Smooth muscle cell (in vitro differentiated cells): ENCODE data around the gene MDM2. TPM values are rescaled to one million over a fixed set of nuclear protein-coding genes. Genes with fewer than 3 reads are reported as not detected.
"Not testable (repeated sequence)": the region's sequence is repeated elsewhere in the genome, so short reads cannot be mapped to it uniquely, and the experiment has no call there.

Experiments
- DNase-seq: peaks from one replicate; lab custom pipeline; 2025; ENCODE audit not compliant: unreplicated experiment; lab: John Stamatoyannopoulos, UW
- H2AFZ ChIP-seq: fragments of 200-600 bp; sonication (generic); 2 replicates; pipeline ENCODE4 v1.6.0; 2016; ENCODE audit warnings: antibody characterized with exemption, low read depth, mild to moderate bottlenecking
- H3F3A ChIP-seq: fragments of 200-600 bp; sonication (generic); 2 replicates; pipeline ENCODE4 v1.6.0; 2017; ENCODE audit warnings: antibody characterized with exemption, low read depth
- H3K27ac ChIP-seq: fragments of 200-600 bp; sonication (generic); 2 replicates; pipeline ENCODE4 v1.5.1; 2016; ENCODE audit warnings: low read depth, mild to moderate bottlenecking
- H3K27me3 ChIP-seq: fragments of 200-600 bp; sonication (generic); 2 replicates; pipeline ENCODE4 v1.6.1; 2016; ENCODE audit warnings: low read depth, mild to moderate bottlenecking
- H3K36me3 ChIP-seq: fragments of 200-600 bp; sonication (generic); 2 replicates; pipeline ENCODE4 v1.5.1; 2016; ENCODE audit warnings: low read depth
- H3K4me1 ChIP-seq: fragments of 200-600 bp; sonication (generic); 2 replicates; pipeline ENCODE4 v1.5.1; 2016; ENCODE audit warnings: low read depth
- H3K4me2 ChIP-seq: fragments of 200-600 bp; sonication (generic); 2 replicates; pipeline ENCODE4 v1.6.0; 2016; ENCODE audit warnings: mild to moderate bottlenecking
- H3K4me3 ChIP-seq: fragments of 200-600 bp; sonication (generic); 2 replicates; pipeline ENCODE4 v1.5.1; 2016; ENCODE audit warnings: mild to moderate bottlenecking
- H3K79me2 ChIP-seq: fragments of 200-600 bp; sonication (generic); 2 replicates; pipeline ENCODE4 v1.6.0; 2016; ENCODE audit warnings: low read depth, mild to moderate bottlenecking
- H3K9ac ChIP-seq: fragments of 200-600 bp; sonication (generic); 2 replicates; pipeline ENCODE4 v1.6.0; 2016; ENCODE audit warnings: low read depth
- H3K9me3 ChIP-seq: fragments of 200-600 bp; sonication (generic); replicated peaks from 2 replicates; pipeline ENCODE4 v1.5.1; 2016; ENCODE audit warnings: low read depth
- H4K20me1 ChIP-seq: fragments of 200-600 bp; sonication (generic); 2 replicates; pipeline ENCODE4 v1.6.0; 2016; ENCODE audit warnings: low read depth
- WGBS: methylation state at CpG from one replicate; pipeline ENCODE4 v1.1.7; 2016; ENCODE audit warnings: low lambda C conversion rate; 5-methylcytosine and 5-hydroxymethylcytosine counted together
- polyA plus RNA-seq: library from polyadenylated mRNA; unstranded; fragments of >200 nt; fragmentation: Nextera tagmentation; extraction: Ambion mirVana; gene quantifications from 2 replicates; pipeline ENCODE4 v1.2.1, GENCODE V29; 2016
- total RNA-seq: library from RNA; depleted of rRNA; stranded (reverse); fragments of >200 nt; gene quantifications from 2 replicates; pipeline ENCODE4 v1.2.3, GENCODE V29; 2014
- TF ChIP-seq, protein P1 (sequence below): fragments of 200-600 bp; sonication (generic); IDR thresholded peaks from 2 replicates; pipeline ENCODE4 v1.5.1; 2017; ENCODE audit warnings: borderline replicate concordance, mild to moderate bottlenecking, antibody characterized with exemption; ENCODE audit not compliant: insufficient read depth, poor library complexity, severe bottlenecking

MDM2 gene
- total and polyA plus RNA-seq, 2 experiments from 2014 or later, result 43.4 to 189 TPM

DNA sequence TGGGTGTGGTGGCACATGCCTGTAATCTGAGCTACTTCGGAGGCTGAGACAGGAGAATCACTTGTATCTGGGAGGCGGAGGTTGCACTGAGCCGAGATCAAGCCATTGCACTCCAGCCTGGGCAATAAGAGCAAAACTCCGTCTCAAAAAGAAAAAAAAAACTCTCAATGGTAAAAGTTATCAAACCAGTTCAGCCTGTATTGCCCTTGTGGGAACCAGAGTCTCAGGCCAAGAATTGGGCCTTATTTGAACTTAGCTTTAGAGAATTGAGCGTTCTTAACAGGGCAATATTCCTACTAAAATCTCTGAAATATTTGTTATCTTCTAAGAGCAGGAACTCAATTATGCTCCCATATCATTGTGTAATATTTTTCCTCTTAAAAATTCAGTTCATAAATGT is 7.7 kb upstream of the MDM2 start:
- Histone ChIP-seq H3K4me1 (no peaks in the 10 kb centered on the region), H3K27ac (no peak overlapping the region), H3K36me3 (no peaks in the 10 kb centered on the region), H3K27me3 (no peaks in the 10 kb centered on the region), H3F3A (no peaks in the 10 kb centered on the region), H2AFZ (no peak overlapping the region), H3K4me3 (no peak overlapping the region), H3K9me3 (no peaks in the 10 kb centered on the region), H3K79me2 (no peaks in the 10 kb centered on the region), H3K9ac (no peak overlapping the region), H3K4me2 (no peak overlapping the region), H4K20me1 (no peaks in the 10 kb centered on the region)
- DNase-seq, result no peak
- TF ChIP-seq, protein P1, sequence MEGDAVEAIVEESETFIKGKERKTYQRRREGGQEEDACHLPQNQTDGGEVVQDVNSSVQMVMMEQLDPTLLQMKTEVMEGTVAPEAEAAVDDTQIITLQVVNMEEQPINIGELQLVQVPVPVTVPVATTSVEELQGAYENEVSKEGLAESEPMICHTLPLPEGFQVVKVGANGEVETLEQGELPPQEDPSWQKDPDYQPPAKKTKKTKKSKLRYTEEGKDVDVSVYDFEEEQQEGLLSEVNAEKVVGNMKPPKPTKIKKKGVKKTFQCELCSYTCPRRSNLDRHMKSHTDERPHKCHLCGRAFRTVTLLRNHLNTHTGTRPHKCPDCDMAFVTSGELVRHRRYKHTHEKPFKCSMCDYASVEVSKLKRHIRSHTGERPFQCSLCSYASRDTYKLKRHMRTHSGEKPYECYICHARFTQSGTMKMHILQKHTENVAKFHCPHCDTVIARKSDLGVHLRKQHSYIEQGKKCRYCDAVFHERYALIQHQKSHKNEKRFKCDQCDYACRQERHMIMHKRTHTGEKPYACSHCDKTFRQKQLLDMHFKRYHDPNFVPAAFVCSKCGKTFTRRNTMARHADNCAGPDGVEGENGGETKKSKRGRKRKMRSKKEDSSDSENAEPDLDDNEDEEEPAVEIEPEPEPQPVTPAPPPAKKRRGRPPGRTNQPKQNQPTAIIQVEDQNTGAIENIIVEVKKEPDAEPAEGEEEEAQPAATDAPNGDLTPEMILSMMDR, result no peak
- 78% methylated on average over 5 of the region's 5 CpGs for WGBS

DNA sequence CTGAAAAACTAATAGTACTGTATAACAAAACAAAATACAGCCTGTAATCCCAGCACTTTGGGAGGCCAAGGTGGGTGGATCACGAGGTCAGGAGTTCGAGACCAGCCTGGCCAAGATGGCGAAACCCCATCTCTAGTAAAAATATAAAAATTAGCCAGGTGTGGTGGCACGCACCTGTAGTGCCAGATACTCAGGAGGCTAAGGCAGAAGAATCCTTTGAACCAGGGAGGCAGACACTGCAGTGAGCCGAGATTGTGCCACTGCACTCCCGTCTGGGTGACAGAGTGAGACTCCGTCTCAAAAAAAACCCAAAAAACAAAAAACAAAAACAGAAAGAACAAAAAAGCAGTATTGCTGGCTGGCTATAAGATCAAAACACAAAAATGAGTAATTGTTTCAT is 6.9 kb upstream of the MDM2 start:
- not testable (repeated sequence) for H3K9me3 ChIP-seq, H3K4me1 ChIP-seq, H2AFZ ChIP-seq, H4K20me1 ChIP-seq, H3K4me3 ChIP-seq, H3F3A ChIP-seq, H3K4me2 ChIP-seq, DNase-seq, H3K36me3 ChIP-seq, H3K79me2 ChIP-seq, H3K9ac ChIP-seq, H3K27ac ChIP-seq, H3K27me3 ChIP-seq
- 94% methylated on average over 7 of the region's 7 CpGs for WGBS

DNA sequence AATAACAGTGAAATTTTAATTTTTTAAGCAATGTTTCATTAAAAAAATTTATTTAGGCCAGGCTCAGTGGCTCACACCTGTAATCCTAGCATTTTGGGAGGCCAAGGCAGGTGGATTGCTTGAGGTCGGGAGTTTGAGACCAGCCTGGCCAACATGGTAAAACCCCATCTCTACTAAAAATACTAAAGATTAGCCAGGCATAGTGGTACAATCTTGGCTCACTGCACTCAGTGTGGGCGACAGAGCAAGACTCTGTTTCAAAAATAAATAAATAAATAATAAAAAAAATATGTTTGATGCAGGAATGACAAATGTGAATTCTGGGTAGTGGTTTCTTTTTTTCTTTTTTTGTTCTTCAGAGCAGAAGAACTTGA is 5.6 kb upstream of the MDM2 start:
- DNase-seq, H3K27ac ChIP-seq, H3K9ac ChIP-seq, H3K4me3 ChIP-seq, H3K27me3 ChIP-seq, H2AFZ ChIP-seq, H3K4me1 ChIP-seq, H3K79me2 ChIP-seq, H3K4me2 ChIP-seq, H4K20me1 ChIP-seq, H3K36me3 ChIP-seq, H3K9me3 ChIP-seq, H3F3A ChIP-seq: not testable (repeated sequence)
- 94% methylated on average over 2 of the region's 2 CpGs for WGBS

DNA sequence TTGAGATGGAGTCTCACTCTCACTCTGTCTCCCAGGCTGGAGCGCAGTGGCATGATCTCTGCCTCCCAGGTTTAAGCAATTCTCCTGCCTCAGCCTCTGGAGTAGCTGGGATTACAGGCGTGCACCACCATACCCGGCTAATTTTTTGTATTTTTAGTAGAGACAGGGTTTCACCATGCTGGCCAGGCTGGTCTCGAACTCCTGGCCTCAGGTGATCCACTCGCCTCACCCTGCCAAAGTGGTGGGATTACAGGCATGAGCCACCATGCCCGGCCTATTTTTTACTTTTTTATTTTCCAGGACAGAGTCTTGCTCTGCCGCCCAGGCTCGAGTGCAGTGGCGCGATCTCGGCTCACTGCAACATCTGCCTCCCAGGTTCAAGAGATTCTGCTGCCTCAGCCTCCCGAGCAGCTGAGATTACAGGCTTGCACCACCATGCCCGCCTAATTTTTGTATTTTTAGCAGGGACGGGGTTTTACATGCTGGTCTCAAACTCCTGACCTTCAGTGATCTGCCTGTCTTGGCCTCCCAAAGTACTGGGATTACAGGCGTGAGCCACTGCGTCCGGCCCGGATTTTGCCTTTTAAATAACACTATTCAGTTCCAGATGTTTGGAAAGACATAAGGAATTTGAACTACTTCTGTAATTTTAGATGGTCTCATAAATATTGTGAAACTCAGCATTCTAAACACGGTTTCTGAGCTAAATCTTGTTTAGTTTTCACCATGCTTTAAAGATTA is 4.9 kb upstream of the MDM2 start:
- not testable (repeated sequence) for H3K4me2 ChIP-seq, H3K4me1 ChIP-seq, H2AFZ ChIP-seq, H4K20me1 ChIP-seq, DNase-seq, H3K9me3 ChIP-seq, H3K27ac ChIP-seq, H3F3A ChIP-seq, H3K9ac ChIP-seq, H3K79me2 ChIP-seq, H3K36me3 ChIP-seq, H3K27me3 ChIP-seq, H3K4me3 ChIP-seq
- 74% methylated on average over 19 of the region's 19 CpGs for WGBS

DNA sequence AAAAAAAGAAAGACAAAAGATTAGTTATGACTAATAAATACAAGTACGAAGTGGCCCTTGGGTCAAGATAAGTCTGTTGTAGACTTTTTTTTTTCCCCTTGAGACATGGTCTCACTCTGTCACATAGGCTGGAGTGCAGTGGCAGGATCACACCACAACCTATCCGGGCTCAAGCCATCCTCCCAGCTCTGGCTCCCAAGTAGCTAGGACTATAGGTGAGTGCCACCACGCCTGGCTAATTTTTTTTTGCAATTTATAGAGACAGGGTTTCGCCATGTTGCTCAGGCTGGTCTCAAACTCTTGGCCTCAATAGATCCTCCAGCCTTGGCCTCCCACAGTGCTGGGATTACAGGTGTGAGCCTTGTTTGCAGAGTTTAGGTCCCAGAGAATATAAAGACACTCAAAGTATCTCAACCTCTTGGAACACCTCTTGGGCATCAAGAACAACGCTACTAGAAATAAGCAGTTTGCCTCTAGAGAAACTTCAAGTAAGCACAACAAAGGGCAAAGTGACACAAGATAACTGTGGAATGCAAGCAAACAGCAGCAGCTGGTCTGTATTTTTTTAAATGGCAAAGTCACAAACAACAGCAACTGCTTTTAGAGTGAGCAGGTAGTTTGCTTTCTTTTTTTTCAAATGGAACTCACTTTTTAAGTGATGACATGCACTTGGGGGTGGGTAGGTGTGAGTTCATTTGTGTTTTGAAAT is 3.9 kb upstream of the MDM2 start:
- DNase-seq, result no peak
- Histone ChIP-seq H3K9me3 (no peaks in the 10 kb centered on the region), H3K4me3 (no peak overlapping the region), H3K36me3 (no peaks in the 10 kb centered on the region), H3F3A (peaks cover 8% of the 10 kb centered on the region), H2AFZ (no peak overlapping the region), H3K27me3 (no peaks in the 10 kb centered on the region), H3K79me2 (peaks cover 2% of the 10 kb centered on the region), H4K20me1 (peaks cover 1% of the 10 kb centered on the region), H3K4me2 (no peak overlapping the region), H3K9ac (no peak overlapping the region), H3K4me1 (peaks cover 6% of the 10 kb centered on the region), H3K27ac (no peak overlapping the region)
- 82% methylated on average over 5 of the region's 5 CpGs for WGBS
- TF ChIP-seq, protein P1, result no peak
